Stimulated activated CD8-positive, alpha-beta memory T cell treated with anti-CD3 and anti-CD28 coated beads, Interleukin-12 subunit alpha, Interleukin-12 subunit beta, amount 100 ng/mL, for 4 hours (primary cell): ENCODE measurements around the gene CXADR.

Source experiments
- DNase-seq: peaks from one replicate; pipeline ENCODE4 v3.0.0-alpha.2; 2020; ENCODE audit warnings: low read depth

The CXADR gene

DNA sequence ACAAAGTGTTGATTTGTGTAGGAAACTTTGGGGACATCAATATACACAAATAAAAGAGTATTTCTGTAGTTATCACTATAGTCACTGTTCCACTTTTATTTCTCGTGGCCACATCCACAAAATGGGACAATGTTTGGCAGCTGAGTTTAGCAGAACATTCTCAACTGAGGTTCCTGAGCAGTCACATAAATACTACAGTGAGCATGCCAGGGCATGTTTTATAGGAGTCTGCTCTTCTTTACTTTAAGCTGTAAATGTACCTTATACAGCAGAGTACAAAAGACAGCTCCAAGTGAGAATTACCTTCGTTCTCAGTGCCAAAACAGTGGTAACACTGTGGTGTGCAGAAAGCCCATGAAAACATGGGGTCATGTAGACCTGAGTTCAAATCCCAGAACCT, 94.8 kb downstream of the CXADR start:
- no peak for DNase-seq

DNA sequence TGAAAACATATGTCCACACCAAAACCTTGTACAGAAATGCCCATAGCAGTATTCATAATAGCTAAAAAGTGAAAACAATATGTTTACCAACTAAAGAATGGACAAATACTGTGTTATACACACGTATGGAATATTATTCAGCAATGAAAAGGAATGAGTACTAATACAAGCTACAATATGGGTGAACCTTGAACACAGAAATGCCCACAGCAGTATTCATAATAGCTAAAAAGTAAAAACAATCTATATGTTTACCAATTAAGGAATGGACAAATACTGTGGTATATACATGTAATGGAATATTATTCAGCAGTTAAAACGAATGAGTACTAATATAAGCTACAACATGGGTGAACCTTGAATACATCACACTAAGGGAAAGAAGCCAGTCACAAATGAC, 96.8 kb downstream of the CXADR start:
- DNase-seq, result no peak

GRCh38 chr21:17610911-17611310, 98.1 kb downstream of the CXADR start:
- no peak for DNase-seq

DNA sequence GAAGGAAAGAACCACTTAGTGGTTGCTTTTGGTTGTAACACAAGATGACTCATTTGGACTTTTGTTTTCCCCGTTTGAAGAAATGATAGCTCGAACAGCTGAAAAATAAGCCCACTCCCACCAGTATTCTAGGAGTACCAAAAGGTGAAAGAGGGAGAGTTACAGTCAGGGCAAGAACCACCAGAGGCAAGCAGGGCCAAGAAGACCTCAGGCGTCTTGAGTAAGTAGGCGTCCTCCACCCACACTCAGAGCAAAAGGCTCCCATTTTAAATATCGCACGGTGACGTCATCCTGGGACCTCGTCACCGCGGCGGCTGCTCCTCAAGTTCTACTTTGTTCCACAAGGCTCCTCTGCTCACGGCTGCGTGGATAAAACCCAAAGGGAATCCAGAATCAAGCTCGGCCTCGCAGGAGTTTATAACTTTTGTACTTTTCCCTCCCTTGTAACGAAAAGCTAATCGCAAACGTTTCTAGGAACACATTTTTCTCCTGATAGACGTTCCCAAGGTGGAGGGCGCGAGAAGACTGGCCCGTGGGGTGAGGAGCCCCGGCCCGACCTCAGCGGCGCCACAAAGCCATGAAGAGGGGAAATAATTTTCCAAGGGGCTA, 98.7 kb downstream of the CXADR start:
- peak; percentile 71 for DNase-seq

- peak; percentile 6 for DNase-seq
Measured at GRCh38 chr21:17612023-17612564, 99.3 kb downstream of the CXADR start.

- peak; percentile 75 for DNase-seq
Measured at GRCh38 chr21:17612565-17613241, 99.9 kb downstream of the CXADR start, which contains the start of gene BTG3. Gene BTG3, minus strand, starts transcription at chr21:17612901. Its CDS starts 3,757 bp downstream, at chr21:17609144.

DNA sequence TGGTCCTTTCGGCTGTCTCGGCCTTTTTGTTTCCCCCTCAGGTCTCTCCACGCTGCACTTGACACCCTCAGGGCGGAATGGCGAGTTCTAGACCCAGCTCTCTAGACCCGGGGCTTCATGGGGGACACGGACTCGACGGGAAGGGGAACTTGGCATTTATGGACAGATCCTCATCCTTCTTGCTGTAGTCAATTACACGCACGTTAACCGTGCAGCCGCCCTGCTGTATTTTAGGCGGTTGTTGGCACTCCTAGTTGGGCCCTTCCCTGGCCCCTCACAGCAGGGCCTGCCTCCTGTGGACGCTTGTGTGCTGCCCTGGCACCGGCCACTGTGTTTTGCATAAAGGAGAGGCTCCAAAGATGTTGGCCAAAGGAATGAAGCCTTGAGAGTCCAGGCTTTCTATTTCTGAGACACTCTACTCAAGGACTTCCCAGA, 100.4 kb downstream of the CXADR start:
- DNase-seq, result no peak

- no peak for DNase-seq
Measured at GRCh38 chr21:17616831-17617230, 104.0 kb downstream of the CXADR start.

- no peak for DNase-seq
Measured at GRCh38 chr21:17622018-17622417, 109.2 kb downstream of the CXADR start.

DNA sequence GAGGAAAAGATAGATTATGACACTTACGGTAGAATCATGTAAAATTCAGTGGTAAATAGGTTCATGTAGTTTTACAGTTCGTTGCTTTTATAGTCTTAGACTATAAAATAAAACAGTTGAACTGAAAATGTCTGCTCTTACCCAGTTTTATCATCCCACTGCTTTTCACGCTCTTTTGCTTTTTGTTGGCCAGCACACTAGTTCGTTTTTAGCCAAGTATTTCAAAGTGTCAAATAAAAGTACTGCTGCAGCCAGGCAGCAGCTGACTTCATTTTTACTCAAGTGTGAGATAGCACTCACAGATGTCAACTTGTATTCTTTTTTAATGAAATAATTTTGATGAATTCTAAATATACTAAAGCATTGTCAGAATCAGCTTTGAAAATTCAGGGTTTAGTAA, 118.4 kb downstream of the CXADR start:
- no peak for DNase-seq

- no peak for DNase-seq
Measured at GRCh38 chr21:17636711-17637110, 123.9 kb downstream of the CXADR start.

DNA sequence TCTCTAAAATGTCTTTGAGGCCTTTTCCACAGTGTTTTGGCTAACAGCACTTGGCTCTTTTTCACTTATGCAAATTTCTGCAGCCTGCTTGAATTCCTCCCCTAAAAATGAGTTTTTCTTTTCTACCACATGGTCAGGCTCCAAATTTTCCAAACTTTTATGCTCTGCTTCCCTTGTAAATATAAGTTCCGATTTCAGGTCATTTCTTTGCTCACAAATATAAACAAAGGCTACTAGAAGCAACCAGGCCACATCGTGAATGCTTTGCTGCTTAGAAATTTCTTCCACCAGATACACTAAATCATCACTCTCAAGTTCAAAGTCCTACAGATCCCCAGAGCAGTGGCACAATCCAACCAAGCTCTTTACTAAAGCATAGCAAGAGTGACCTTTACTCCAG, 128.0 kb downstream of the CXADR start:
- DNase-seq, result no peak
